GM23338 (cell line): ENCODE data around the gene CAPN1. TPM values are rescaled to one million over a fixed set of nuclear protein-coding genes. Genes with fewer than 3 reads are reported as not detected.

ENCODE experiments used
- ATAC-seq: fragments of 200-7000 bp; cut with Tn5 transposase; 3 replicates; pipeline ENCODE4 v1.9.1; 2020
- DNase-seq: peaks from one replicate; pipeline ENCODE4 v3.0.0-alpha.2; 2015; ENCODE audit warnings: low spot score
- H2AFZ ChIP-seq: fragments of 200-600 bp; sonication (generic); 2 replicates; pipeline ENCODE4 v1.8.0; 2016; ENCODE audit warnings: antibody characterized with exemption, mild to moderate bottlenecking, moderate library complexity
- H3F3A ChIP-seq: fragments of 200-600 bp; sonication (generic); replicated peaks from 2 replicates; pipeline ENCODE4 v1.8.0; 2017; ENCODE audit warnings: antibody characterized with exemption, mixed run types, low read depth
- H3K27ac ChIP-seq: fragments of 200-600 bp; sonication (generic); 2 replicates; pipeline ENCODE4 v1.6.1; 2016; ENCODE audit warnings: low read depth
- H3K27me3 ChIP-seq: fragments of 200-600 bp; sonication (generic); 2 replicates; pipeline ENCODE4 v1.8.0; 2016; ENCODE audit warnings: mild to moderate bottlenecking, mixed run types, moderate library complexity; ENCODE audit not compliant: insufficient read depth
- H3K36me3 ChIP-seq: fragments of 200-600 bp; sonication (generic); 2 replicates; pipeline ENCODE4 v1.8.0; 2016; ENCODE audit warnings: mild to moderate bottlenecking; ENCODE audit not compliant: insufficient read depth
- H3K4me1 ChIP-seq: fragments of 200-600 bp; sonication (generic); 2 replicates; pipeline ENCODE4 v1.8.0; 2016; ENCODE audit warnings: mild to moderate bottlenecking, moderate library complexity; ENCODE audit not compliant: insufficient read depth
- H3K4me2 ChIP-seq: fragments of 200-600 bp; sonication (generic); 2 replicates; pipeline ENCODE4 v1.7.1; 2017; ENCODE audit warnings: mixed run types
- H3K4me3 ChIP-seq: fragments of 200-600 bp; sonication (generic); 2 replicates; pipeline ENCODE4 v1.6.1; 2016; ENCODE audit warnings: mixed run types
- H3K79me2 ChIP-seq: fragments of 200-600 bp; sonication (generic); replicated peaks from 2 replicates; pipeline ENCODE4 v1.8.0; 2017; ENCODE audit warnings: mild to moderate bottlenecking; ENCODE audit not compliant: insufficient read depth
- H3K9me2 ChIP-seq: fragments of 200-600 bp; sonication (generic); 2 replicates; pipeline ENCODE4 v1.8.0; 2017; ENCODE audit not compliant: insufficient read depth
- H4K20me1 ChIP-seq: fragments of 200-600 bp; sonication (generic); replicated peaks from 2 replicates; pipeline ENCODE4 v1.8.0; 2017; ENCODE audit warnings: mild to moderate bottlenecking; ENCODE audit not compliant: insufficient read depth
- H3K27ac Mint-ChIP-seq: 2 replicates; pipeline ENCODE4 v1.8.0; 2020; ENCODE audit warnings: inconsistent platforms, mild to moderate bottlenecking, moderate library complexity, mixed read lengths
- H3K27me3 Mint-ChIP-seq: 3 replicates; pipeline ENCODE4 v1.8.0; 2022; ENCODE audit warnings: low read depth, mild to moderate bottlenecking, moderate library complexity, mixed read lengths, inconsistent platforms; ENCODE audit not compliant: insufficient read depth, poor library complexity
- H3K36me3 Mint-ChIP-seq: 3 replicates; pipeline ENCODE4 v1.8.0; 2021; ENCODE audit warnings: low read depth, mild to moderate bottlenecking, inconsistent platforms, moderate library complexity, mixed read lengths
- H3K4me1 Mint-ChIP-seq: 3 replicates; pipeline ENCODE4 v1.8.0; 2020; ENCODE audit warnings: mild to moderate bottlenecking, inconsistent platforms, mixed read lengths
- H3K4me3 Mint-ChIP-seq: 3 replicates; pipeline ENCODE4 v1.8.0; 2021; ENCODE audit warnings: moderate library complexity, mild to moderate bottlenecking, inconsistent platforms, mixed read lengths
- H3K9me3 Mint-ChIP-seq: 3 replicates; pipeline ENCODE4 v1.8.0; 2020; ENCODE audit warnings: moderate library complexity, mild to moderate bottlenecking, inconsistent platforms, mixed read lengths
- CTCF ChIP-seq, 2 experiments: fragments of 200-600 bp in 1 of 2; sonication (generic) in 1 of 2; conservative IDR thresholded peaks; 2 replicates each; pipeline versions ENCODE4 v1.5.1 to v1.6.1; 2016 to 2017; ENCODE audit warnings: antibody characterized with exemption in 2 of 2, low read depth in 2 of 2, mild to moderate bottlenecking in 2 of 2, moderate library complexity in 1 of 2
- NANOG ChIP-seq: IDR thresholded peaks from 2 replicates; pipeline ENCODE4 v1.6.1; 2016; ENCODE audit warnings: antibody characterized with exemption, borderline replicate concordance
- ZNF114 ChIP-seq: fragments of 250-450 bp; sonication (Bioruptor Pico); IDR thresholded peaks from 2 replicates; pipeline ENCODE4 v1.5.0; 2020; ENCODE audit warnings: mild to moderate bottlenecking, moderate library complexity
- ZNF331 ChIP-seq: fragments of 250-450 bp; sonication (Bioruptor Pico); IDR thresholded peaks from 2 replicates; pipeline ENCODE4 v1.5.0; 2020; ENCODE audit warnings: low read depth, mild to moderate bottlenecking, moderate library complexity
- polyA plus RNA-seq: library from polyadenylated mRNA; unstranded; fragments of >200 nt; fragmentation: Nextera tagmentation; extraction: Ambion mirVana; gene quantifications from 2 replicates; pipeline ENCODE4 v1.2.1, GENCODE V29; 2016
- total RNA-seq: library from RNA; depleted of rRNA; stranded (reverse); fragments of >200 nt; shearing (Covaris generic); gene quantifications from 2 replicates; pipeline ENCODE4 v1.2.3, GENCODE V29; 2014
- TF ChIP-seq, protein P1 (sequence below): IDR thresholded peaks from 2 replicates; pipeline ENCODE4 v1.6.1; 2016; ENCODE audit warnings: antibody characterized with exemption
- TF ChIP-seq, protein P2 (sequence below): IDR thresholded peaks from one replicate; pipeline ENCODE4 v1.6.1; 2018; ENCODE audit warnings: antibody characterized with exemption; ENCODE audit not compliant: unreplicated experiment

Gene CAPN1
- total and polyA plus RNA-seq, 2 experiments from 2014 or later, result 67.3 to 277 TPM

DNA sequence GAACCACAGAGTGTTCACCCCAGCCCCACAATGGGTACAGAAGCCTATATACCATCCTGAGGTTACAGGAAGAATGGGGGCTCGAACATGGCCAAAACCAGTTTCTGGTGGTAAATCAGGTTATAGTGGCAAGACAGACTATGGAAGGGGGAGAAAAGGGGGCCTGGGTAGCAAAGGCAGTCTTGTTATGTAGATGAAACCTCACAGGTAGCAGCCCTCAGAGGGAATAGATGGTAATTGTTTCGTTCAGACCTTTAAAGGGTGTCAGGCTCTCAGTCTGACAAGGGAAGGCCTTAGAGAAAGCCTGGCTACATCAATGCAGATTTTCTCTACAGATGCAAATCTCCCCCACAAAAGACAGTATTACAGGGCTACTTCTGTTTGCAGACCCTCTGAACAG lies 3.4 kb downstream of the CAPN1 start:
- peak overlapping the region; percentile 70 for H3K27ac ChIP-seq
- peak; percentile 15 for ATAC-seq
- H3K9me2 ChIP-seq, result no peaks in the 10 kb centered on the region
- peaks cover 39% of the 10 kb centered on the region for H3K4me1 ChIP-seq
- H3K4me2 ChIP-seq, result peak overlapping the region; percentile 82
- TF ChIP-seq, protein P1, sequence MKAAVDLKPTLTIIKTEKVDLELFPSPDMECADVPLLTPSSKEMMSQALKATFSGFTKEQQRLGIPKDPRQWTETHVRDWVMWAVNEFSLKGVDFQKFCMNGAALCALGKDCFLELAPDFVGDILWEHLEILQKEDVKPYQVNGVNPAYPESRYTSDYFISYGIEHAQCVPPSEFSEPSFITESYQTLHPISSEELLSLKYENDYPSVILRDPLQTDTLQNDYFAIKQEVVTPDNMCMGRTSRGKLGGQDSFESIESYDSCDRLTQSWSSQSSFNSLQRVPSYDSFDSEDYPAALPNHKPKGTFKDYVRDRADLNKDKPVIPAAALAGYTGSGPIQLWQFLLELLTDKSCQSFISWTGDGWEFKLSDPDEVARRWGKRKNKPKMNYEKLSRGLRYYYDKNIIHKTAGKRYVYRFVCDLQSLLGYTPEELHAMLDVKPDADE, result no peak
- TF ChIP-seq NANOG, result peak; percentile 8; the same call in 1 of the 2 replicates
- DNase-seq, result peak; percentile 62
- Mint-ChIP-seq H3K27me3 (peaks cover 22% of the 10 kb centered on the region), H3K4me3 (peak overlapping the region; percentile 94), H3K27ac (no peak overlapping the region), H3K36me3 (peaks cover 44% of the 10 kb centered on the region), H3K4me1 (peaks cover 49% of the 10 kb centered on the region), H3K9me3 (no peaks in the 10 kb centered on the region)
- no peak overlapping the region for H2AFZ ChIP-seq
- H3F3A ChIP-seq, result peaks cover 29% of the 10 kb centered on the region
- H4K20me1 ChIP-seq, result no peaks in the 10 kb centered on the region
- H3K4me3 ChIP-seq, result peak overlapping the region; percentile 92; the same call in 1 of the 2 replicates
- peaks cover 11% of the 10 kb centered on the region; the same call in 1 of the 2 replicates for H3K36me3 ChIP-seq
- peaks cover 16% of the 10 kb centered on the region for H3K79me2 ChIP-seq
- H3K27me3 ChIP-seq, result no peaks in the 10 kb centered on the region

- Mint-ChIP-seq H3K9me3 (no peaks in the 10 kb centered on the region), H3K36me3 (peaks cover 51% of the 10 kb centered on the region), H3K27ac (peak overlapping the region; percentile 70; the same call in 1 of the 2 replicates), H3K4me1 (peaks cover 46% of the 10 kb centered on the region), H3K4me3 (peak overlapping the region; percentile 94; the same call in 1 of the 3 replicates), H3K27me3 (peaks cover 23% of the 10 kb centered on the region)
- 0 out of 3 replicates have a peak, but pooled peaks have one; percentile 0 for ATAC-seq
- 0 out of 2 replicates have a peak overlapping the region, but pooled peaks have one; percentile 0 for H3K27ac ChIP-seq
- peaks cover 13% of the 10 kb centered on the region; the same call in 1 of the 2 replicates for H3K36me3 ChIP-seq
- H2AFZ ChIP-seq, result no peak overlapping the region
- H3K9me2 ChIP-seq, result no peaks in the 10 kb centered on the region
- peaks cover 16% of the 10 kb centered on the region for H3K79me2 ChIP-seq
- H3K27me3 ChIP-seq, result no peaks in the 10 kb centered on the region
- peak; percentile 54 for DNase-seq
- peaks cover 26% of the 10 kb centered on the region for H3F3A ChIP-seq
- TF ChIP-seq, protein P1, result no peak
- peak; percentile 45 to 60 for TF ChIP-seq CTCF (conservative IDR thresholded peaks at IDR 0.05; ENCODE audit: low read depth in 2 of 2)
- peak overlapping the region; percentile 82 for H3K4me2 ChIP-seq
- H3K4me1 ChIP-seq, result peaks cover 33% of the 10 kb centered on the region
- H3K4me3 ChIP-seq, result peak overlapping the region; percentile 92; the same call in 1 of the 2 replicates
- H4K20me1 ChIP-seq, result no peaks in the 10 kb centered on the region
Observed at GRCh38 chr11:65185869-65186341, 4.2 kb downstream of the CAPN1 start.

DNA sequence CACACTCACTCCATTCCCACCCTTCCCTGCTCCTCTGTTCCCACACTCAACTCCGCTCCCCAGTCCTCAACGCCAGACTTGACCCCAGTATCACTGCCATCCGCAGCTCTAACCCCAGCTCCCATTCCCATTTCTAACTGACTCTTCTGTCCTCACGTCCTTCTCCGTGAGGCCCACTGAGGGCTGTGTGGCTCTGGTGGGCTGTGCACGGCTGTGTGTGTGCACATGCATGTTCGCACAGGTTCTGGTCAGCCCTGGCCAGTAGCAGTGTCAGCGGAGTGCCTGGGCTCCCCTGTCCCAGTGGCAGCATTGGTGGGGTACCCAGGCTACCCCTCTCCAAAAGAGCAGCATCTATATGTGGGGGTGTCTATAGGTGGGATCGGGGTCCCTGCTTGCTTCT lies 5.0 kb downstream of the CAPN1 start:
- DNase-seq, result no peak
- H3K27me3 ChIP-seq, result no peaks in the 10 kb centered on the region
- H4K20me1 ChIP-seq, result no peaks in the 10 kb centered on the region
- peaks cover 33% of the 10 kb centered on the region for H3K4me1 ChIP-seq
- H3F3A ChIP-seq, result peaks cover 26% of the 10 kb centered on the region
- peaks cover 46% of the 10 kb centered on the region for H3K4me1 Mint-ChIP-seq
- no peak for ATAC-seq
- no peak overlapping the region for H2AFZ ChIP-seq
- peaks cover 18% of the 10 kb centered on the region for H3K36me3 ChIP-seq
- H3K36me3 Mint-ChIP-seq, result peaks cover 58% of the 10 kb centered on the region
- H3K27ac ChIP-seq, result no peak overlapping the region
- peaks cover 16% of the 10 kb centered on the region for H3K79me2 ChIP-seq
- no peak overlapping the region; the same call in 2 of the 3 replicates for H3K4me3 Mint-ChIP-seq
- no peak overlapping the region for H3K4me3 ChIP-seq
- peaks cover 23% of the 10 kb centered on the region for H3K27me3 Mint-ChIP-seq
- no peak overlapping the region for H3K4me2 ChIP-seq
- no peak overlapping the region for H3K27ac Mint-ChIP-seq
- no peaks in the 10 kb centered on the region for H3K9me3 Mint-ChIP-seq
- H3K9me2 ChIP-seq, result no peaks in the 10 kb centered on the region
- TF ChIP-seq, protein P2, sequence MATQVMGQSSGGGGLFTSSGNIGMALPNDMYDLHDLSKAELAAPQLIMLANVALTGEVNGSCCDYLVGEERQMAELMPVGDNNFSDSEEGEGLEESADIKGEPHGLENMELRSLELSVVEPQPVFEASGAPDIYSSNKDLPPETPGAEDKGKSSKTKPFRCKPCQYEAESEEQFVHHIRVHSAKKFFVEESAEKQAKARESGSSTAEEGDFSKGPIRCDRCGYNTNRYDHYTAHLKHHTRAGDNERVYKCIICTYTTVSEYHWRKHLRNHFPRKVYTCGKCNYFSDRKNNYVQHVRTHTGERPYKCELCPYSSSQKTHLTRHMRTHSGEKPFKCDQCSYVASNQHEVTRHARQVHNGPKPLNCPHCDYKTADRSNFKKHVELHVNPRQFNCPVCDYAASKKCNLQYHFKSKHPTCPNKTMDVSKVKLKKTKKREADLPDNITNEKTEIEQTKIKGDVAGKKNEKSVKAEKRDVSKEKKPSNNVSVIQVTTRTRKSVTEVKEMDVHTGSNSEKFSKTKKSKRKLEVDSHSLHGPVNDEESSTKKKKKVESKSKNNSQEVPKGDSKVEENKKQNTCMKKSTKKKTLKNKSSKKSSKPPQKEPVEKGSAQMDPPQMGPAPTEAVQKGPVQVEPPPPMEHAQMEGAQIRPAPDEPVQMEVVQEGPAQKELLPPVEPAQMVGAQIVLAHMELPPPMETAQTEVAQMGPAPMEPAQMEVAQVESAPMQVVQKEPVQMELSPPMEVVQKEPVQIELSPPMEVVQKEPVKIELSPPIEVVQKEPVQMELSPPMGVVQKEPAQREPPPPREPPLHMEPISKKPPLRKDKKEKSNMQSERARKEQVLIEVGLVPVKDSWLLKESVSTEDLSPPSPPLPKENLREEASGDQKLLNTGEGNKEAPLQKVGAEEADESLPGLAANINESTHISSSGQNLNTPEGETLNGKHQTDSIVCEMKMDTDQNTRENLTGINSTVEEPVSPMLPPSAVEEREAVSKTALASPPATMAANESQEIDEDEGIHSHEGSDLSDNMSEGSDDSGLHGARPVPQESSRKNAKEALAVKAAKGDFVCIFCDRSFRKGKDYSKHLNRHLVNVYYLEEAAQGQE, result no peak
- TF ChIP-seq ZNF114 (CRISPR knock-in tag) (no peak), ZNF331 (CRISPR knock-in tag) (no peak), NANOG (no peak)
- TF ChIP-seq, protein P1, result no peak
